ENCODE data around the gene TUBD1.
"Not testable (repeated sequence)": the region's sequence is repeated elsewhere in the genome, so short reads cannot be mapped to it uniquely, and the experiment has no call there.

Gene TUBD1

GRCh38 chr17:59876107-59876506 is 16.6 kb downstream of the TUBD1 start:
- DNase-seq (ENCODE audit: low read depth in 1 of 2, low spot score in 1 of 2) = no peak

GRCh38 chr17:59874376-59874775 is 18.4 kb downstream of the TUBD1 start:
- no peak for DNase-seq (ENCODE audit: low read depth in 1 of 2, low spot score in 1 of 2)

GRCh38 chr17:59873414-59873813 is 19.3 kb downstream of the TUBD1 start:
- not testable (repeated sequence) for DNase-seq (ENCODE audit: low read depth in 1 of 2, low spot score in 1 of 2)

- no peak for DNase-seq (ENCODE audit: low read depth in 1 of 2, low spot score in 1 of 2)
These were observed 20.4 kb downstream of the TUBD1 start for GRCh38 chr17:59872351-59872750.

- no peak for DNase-seq (ENCODE audit: low read depth in 1 of 2, low spot score in 1 of 2)
These were observed 22.3 kb downstream of the TUBD1 start for GRCh38 chr17:59870482-59870881.

GRCh38 chr17:59869941-59870218 is 22.9 kb downstream of the TUBD1 start:
- DNase-seq (ENCODE audit: low read depth in 1 of 2, low spot score in 1 of 2) = no peak

GRCh38 chr17:59863616-59864015 is 29.1 kb downstream of the TUBD1 start:
- no peak for DNase-seq (ENCODE audit: low read depth in 1 of 2, low spot score in 1 of 2)

- no peak for DNase-seq (ENCODE audit: low read depth in 1 of 2, low spot score in 1 of 2)
These were observed 33.2 kb downstream of the TUBD1 start for GRCh38 chr17:59859444-59860025.

- DNase-seq (ENCODE audit: low read depth in 1 of 2, low spot score in 1 of 2) = no peak
These were observed 33.8 kb downstream of the TUBD1 start for GRCh38 chr17:59858932-59859331.

GRCh38 chr17:59858167-59858816 is 34.5 kb downstream of the TUBD1 start:
- DNase-seq (ENCODE audit: low read depth in 1 of 2, low spot score in 1 of 2) = no peak

- no peak for DNase-seq (ENCODE audit: low read depth in 1 of 2, low spot score in 1 of 2)
These were observed 35.6 kb downstream of the TUBD1 start for GRCh38 chr17:59856859-59857794.

- DNase-seq (ENCODE audit: low read depth in 1 of 2, low spot score in 1 of 2) = not testable (repeated sequence)
These were observed 38.6 kb downstream of the TUBD1 start for GRCh38 chr17:59853919-59854729.

- DNase-seq (ENCODE audit: low read depth in 1 of 2, low spot score in 1 of 2) = peak in 1 of 2 donors; percentile 63
These were observed 39.4 kb downstream of the TUBD1 start for GRCh38 chr17:59853168-59853918.

- not testable (repeated sequence) for DNase-seq (ENCODE audit: low read depth in 1 of 2, low spot score in 1 of 2)
These were observed 39.9 kb downstream of the TUBD1 start for GRCh38 chr17:59852847-59853167.

- DNase-seq (ENCODE audit: low read depth in 1 of 2, low spot score in 1 of 2) = no peak
These were observed 41.0 kb downstream of the TUBD1 start for GRCh38 chr17:59851439-59852375.

GRCh38 chr17:59850311-59850710 is 42.4 kb downstream of the TUBD1 start:
- DNase-seq (ENCODE audit: low read depth in 1 of 2, low spot score in 1 of 2) = not testable (repeated sequence)

GRCh38 chr17:59848778-59849177 is 44.0 kb downstream of the TUBD1 start:
- DNase-seq (ENCODE audit: low read depth in 1 of 2, low spot score in 1 of 2) = no peak

- DNase-seq (ENCODE audit: low read depth in 1 of 2, low spot score in 1 of 2) = no peak
These were observed 44.4 kb downstream of the TUBD1 start for GRCh38 chr17:59848385-59848668.

- no peak for DNase-seq (ENCODE audit: low read depth in 1 of 2, low spot score in 1 of 2)
These were observed 46.2 kb downstream of the TUBD1 start for GRCh38 chr17:59846394-59847165.
